H1 (cell line): ENCODE results near the gene CAST. TPM values are rescaled to one million over a fixed set of nuclear protein-coding genes. Genes with fewer than 3 reads are reported as not detected.

Source experiments
- CTCF ChIA-PET: fragments of 300-600 bp; sonication (Branson Sonifier 250); formaldehyde crosslinking; loops from one replicate; lab custom pipeline; 2021; ENCODE audit not compliant: partially characterized antibody; lab: Charles Lee
- POLR2A ChIA-PET: fragments of 300-600 bp; sonication (Branson Sonifier 250); formaldehyde crosslinking; loops from one replicate; lab custom pipeline; 2021; ENCODE audit warnings: inconsistent platforms; ENCODE audit not compliant: partially characterized antibody; lab: Charles Lee
- DNase-seq, 2 experiments: peaks; one replicate each; pipeline versions ENCODE4 v3.0.0 to v3.0.0-alpha.2; 2010 to 2022; ENCODE audit warnings: low spot score in 2 of 2, low read depth in 1 of 2, mixed read lengths in 1 of 2
- FAIRE-seq: peaks from 2 replicates; lab custom pipeline; 2011; peaks lifted over from hg19 to GRCh38; lab: Jason Lieb, UNC
- H2AFZ ChIP-seq: 2 replicates; pipeline ENCODE4 v1.8.1; 2012; ENCODE audit warnings: low read length, inconsistent platforms
- H2AK5ac ChIP-seq: 2 replicates; pipeline ENCODE4 v1.6.1; 2013; ENCODE audit warnings: low read depth, low read length
- H2BK120ac ChIP-seq: replicated peaks from 2 replicates; pipeline ENCODE3; 2013; ENCODE audit warnings: low read depth, low read length, inconsistent platforms
- H2BK12ac ChIP-seq: 2 replicates; pipeline ENCODE4 v1.6.1; 2013; ENCODE audit warnings: low read depth, low read length
- H2BK15ac ChIP-seq: 2 replicates; pipeline ENCODE4 v1.6.1; 2013; ENCODE audit warnings: low read length
- H2BK20ac ChIP-seq: 2 replicates; pipeline ENCODE4 v1.6.1; 2013; ENCODE audit warnings: low read length
- H2BK5ac ChIP-seq: 2 replicates; pipeline ENCODE4 v1.6.1; 2013; ENCODE audit warnings: low read depth, low read length
- H3K14ac ChIP-seq: 2 replicates; pipeline ENCODE4 v1.6.1; 2013; ENCODE audit warnings: inconsistent platforms; ENCODE audit not compliant: insufficient read length
- H3K18ac ChIP-seq: 2 replicates; pipeline ENCODE4 v1.6.1; 2013; ENCODE audit warnings: low read length; ENCODE audit errors: extremely low read depth
- H3K23ac ChIP-seq: 2 replicates; pipeline ENCODE4 v1.6.1; 2013; ENCODE audit warnings: inconsistent platforms; ENCODE audit not compliant: insufficient read length
- H3K23me2 ChIP-seq: 2 replicates; pipeline ENCODE4 v1.6.1; 2013; ENCODE audit warnings: low read depth, low read length
- H3K27ac ChIP-seq: 2 replicates; pipeline ENCODE4 v1.6.1; 2011; ENCODE audit warnings: low read depth, low read length, inconsistent platforms
- H3K27me3 ChIP-seq, 4 experiments: replicated peaks in 1 of 4; 1 replicate in 1 of 4; 2 replicates in 3 of 4; pipeline versions ENCODE4 v1.6.1 to v1.8.1; 2011 to 2013; ENCODE audit warnings: low read length in 3 of 4, mild to moderate bottlenecking in 3 of 4, inconsistent platforms in 2 of 4, mixed read lengths in 2 of 4, moderate library complexity in 1 of 4; ENCODE audit not compliant: control insufficient read depth in 3 of 4, insufficient read depth in 3 of 4; ENCODE audit errors: extremely low read depth in 1 of 4
- H3K36me3 ChIP-seq, 4 experiments: 2 replicates each; pipeline versions ENCODE4 v1.6.1 to v1.8.1; 2011 to 2013; ENCODE audit warnings: mild to moderate bottlenecking in 4 of 4, low read length in 3 of 4, moderate library complexity in 2 of 4, control low read depth in 1 of 4, inconsistent platforms in 1 of 4; ENCODE audit not compliant: insufficient read depth in 4 of 4, control insufficient read depth in 2 of 4
- H3K4ac ChIP-seq: replicated peaks from 2 replicates; pipeline ENCODE3; 2013; ENCODE audit warnings: low read length, low read depth, mixed read lengths, inconsistent platforms; ENCODE audit not compliant: insufficient read length
- H3K4me1 ChIP-seq, 4 experiments: replicated peaks in 1 of 4; 1 replicate in 1 of 4; 2 replicates in 3 of 4; pipeline versions ENCODE4 v1.6.1 to v1.8.1; 2011 to 2013; ENCODE audit warnings: low read length in 3 of 4, inconsistent platforms in 2 of 4, mixed read lengths in 1 of 4; ENCODE audit not compliant: insufficient read depth in 4 of 4, control insufficient read depth in 3 of 4
- H3K4me2 ChIP-seq, 2 experiments: 2 replicates each; pipeline versions ENCODE4 v1.6.1 to v1.8.1; 2011 to 2013; ENCODE audit warnings: low read depth in 2 of 2, low read length in 2 of 2, control low read depth in 1 of 2, inconsistent platforms in 1 of 2, mild to moderate bottlenecking in 1 of 2; ENCODE audit not compliant: insufficient read depth in 1 of 2
- H3K4me3 ChIP-seq, 4 experiments: fragments of 200-600, 300-600 bp in 1 of 4; sonication (generic), shearing (Covaris generic), sonication (Bioruptor Twin) in 1 of 4; 2 replicates each; pipeline versions ENCODE4 v1.5.1 to v1.8.1; 2011 to 2016; ENCODE audit warnings: low read length in 4 of 4, low read depth in 3 of 4, control low read depth in 2 of 4, inconsistent platforms in 2 of 4, mild to moderate bottlenecking in 2 of 4, mixed read lengths in 1 of 4, moderate library complexity in 1 of 4; ENCODE audit not compliant: insufficient read depth in 2 of 4; ENCODE audit errors: extremely low read depth in 1 of 4
- H3K56ac ChIP-seq: replicated peaks from 2 replicates; pipeline ENCODE3; 2013; ENCODE audit warnings: low read depth, mild to moderate bottlenecking, mixed read lengths, low read length, inconsistent platforms; ENCODE audit not compliant: insufficient read length
- H3K79me1 ChIP-seq: 2 replicates; pipeline ENCODE4 v1.6.1; 2013; ENCODE audit warnings: low read depth, low read length, control low read depth
- H3K79me2 ChIP-seq, 2 experiments: 2 replicates each; pipeline versions ENCODE4 v1.6.1 to v1.8.1; 2012 to 2013; ENCODE audit warnings: low read length in 2 of 2, mild to moderate bottlenecking in 2 of 2, inconsistent platforms in 1 of 2; ENCODE audit not compliant: insufficient read depth in 2 of 2, control insufficient read depth in 1 of 2
- H3K9ac ChIP-seq, 4 experiments: replicated peaks in 1 of 4; 1 replicate in 1 of 4; 2 replicates in 3 of 4; pipeline versions ENCODE4 v1.6.1 to v1.8.1; 2011 to 2013; ENCODE audit warnings: low read depth in 3 of 4, low read length in 3 of 4, control low read depth in 2 of 4, mild to moderate bottlenecking in 2 of 4, moderate library complexity in 2 of 4, inconsistent platforms in 1 of 4; ENCODE audit errors: extremely low read depth in 1 of 4
- H3K9me3 ChIP-seq, 2 experiments: 2 replicates each; pipeline versions ENCODE4 v1.6.1 to v1.8.1; 2012 to 2013; ENCODE audit warnings: mild to moderate bottlenecking in 2 of 2, moderate library complexity in 2 of 2, control low read depth in 1 of 2, inconsistent platforms in 1 of 2, low read depth in 1 of 2, low read length in 1 of 2, mixed read lengths in 1 of 2; ENCODE audit not compliant: insufficient read depth in 2 of 2
- H4K20me1 ChIP-seq, 2 experiments: replicated peaks in 1 of 2; 2 replicates each; pipeline versions ENCODE3 to v1.8.1; 2011 to 2013; ENCODE audit warnings: inconsistent platforms in 2 of 2, low read length in 2 of 2, mild to moderate bottlenecking in 1 of 2; ENCODE audit not compliant: insufficient read depth in 2 of 2, control insufficient read depth in 1 of 2
- H4K5ac ChIP-seq: 2 replicates; pipeline ENCODE4 v1.6.1; 2013; ENCODE audit warnings: low read length, low read depth, mixed read lengths, inconsistent platforms; ENCODE audit not compliant: insufficient read length
- H4K8ac ChIP-seq: 2 replicates; pipeline ENCODE4 v1.8.0; 2013; ENCODE audit warnings: mild to moderate bottlenecking, moderate library complexity, low read length, inconsistent platforms; ENCODE audit not compliant: insufficient read depth; ENCODE audit errors: extremely low read depth
- H4K91ac ChIP-seq: replicated peaks from 2 replicates; pipeline ENCODE3; 2013; ENCODE audit warnings: low read length, mixed read lengths, inconsistent platforms; ENCODE audit not compliant: insufficient read length
- ASH2L ChIP-seq: fragments of 200-600, 300-600 bp; sonication (generic); IDR thresholded peaks from one replicate; pipeline ENCODE4 v1.7.1; 2017; ENCODE audit warnings: low read length
- BACH1 ChIP-seq: IDR thresholded peaks from 2 replicates; pipeline ENCODE4 v1.6.1; 2012; ENCODE audit warnings: low read length, improper control_type of control experiment
- CBX8 ChIP-seq: fragments of 300-800, 300-1000 bp; sonication (generic); IDR thresholded peaks from 2 replicates; pipeline ENCODE4 v1.7.1; 2016; ENCODE audit warnings: low read depth, low read length, borderline replicate concordance
- CHD1 ChIP-seq: IDR thresholded peaks from 2 replicates; pipeline ENCODE4 v1.6.1; 2012; ENCODE audit warnings: low read depth, low read length, improper control_type of control experiment
- CTBP2 ChIP-seq: IDR thresholded peaks from 2 replicates; pipeline ENCODE4 v1.7.0; 2011; ENCODE audit warnings: borderline replicate concordance, mild to moderate bottlenecking, moderate library complexity, mixed read lengths, low read length; ENCODE audit not compliant: insufficient read depth, insufficient read length
- EZH2 ChIP-seq: fragments of 200-600 bp; sonication (generic); IDR thresholded peaks from 2 replicates; pipeline ENCODE4 v1.7.1; 2012; ENCODE audit warnings: low read depth, mild to moderate bottlenecking, moderate library complexity, low read length, inconsistent platforms; ENCODE audit not compliant: severe bottlenecking
- RAD21 ChIP-seq, 2 experiments: IDR thresholded peaks in 1 of 2; conservative IDR thresholded peaks in 1 of 2; 2 replicates each; pipeline ENCODE4 v1.6.1; 2011; ENCODE audit warnings: low read depth in 2 of 2, low read length in 2 of 2, improper control_type of control experiment in 1 of 2, inconsistent platforms in 1 of 2, mild to moderate bottlenecking in 1 of 2, moderate library complexity in 1 of 2
- RFX5 ChIP-seq: IDR thresholded peaks from 2 replicates; pipeline ENCODE4 v1.6.1; 2011; ENCODE audit warnings: low read depth, low read length, improper control_type of control experiment, borderline replicate concordance
- SIN3A ChIP-seq, 2 experiments: IDR thresholded peaks in 1 of 2; conservative IDR thresholded peaks in 1 of 2; 2 replicates each; pipeline ENCODE4 v1.6.1; 2011 to 2012; ENCODE audit warnings: low read length in 2 of 2, improper control_type of control experiment in 1 of 2, low read depth in 1 of 2, mild to moderate bottlenecking in 1 of 2
- TCF12 ChIP-seq: IDR thresholded peaks from 2 replicates; pipeline ENCODE4 v1.6.1; 2011; ENCODE audit warnings: low read depth, mild to moderate bottlenecking, low read length
- WGBS, 2 experiments: shearing (Covaris generic) in 1 of 2; methylation state at CpG; one replicate each; pipeline versions ENCODE4 v1.1.6 to v1.1.7; 2013 to 2015; ENCODE audit warnings: low lambda C conversion rate in 2 of 2, mixed read lengths in 2 of 2, inconsistent platforms in 1 of 2, low coverage in 1 of 2, missing lambda C conversion rate in 1 of 2; ENCODE audit not compliant: insufficient replicate concordance in 2 of 2, insufficient coverage in 1 of 2, insufficient read length in 1 of 2; ENCODE audit errors: extremely low coverage in 1 of 2, missing lambda C conversion rate in 1 of 2; 5-methylcytosine and 5-hydroxymethylcytosine counted together
- polyA plus RNA-seq, 7 experiments: library from polyadenylated mRNA; depleted of rRNA in 3 of 7; stranded (reverse) in 5 of 7; unstranded in 2 of 7; fragments of >200 nt in 5 of 7; fragments of 200-250 nt in 2 of 7; gene quantifications; 1 replicate in 5 of 7; 2 replicates in 1 of 7; 4 replicates in 1 of 7; pipeline versions ENCODE4 v1.2.1 to v1.2.3, GENCODE V29; 2011 to 2013; ENCODE audit warnings: missing spikeins in 2 of 7, mixed read lengths in 2 of 7
- total RNA-seq: library from RNA; stranded (reverse); fragmentation: NEBNext Ultra II Directional; extraction: Animal tissue kit (Norgen Biotek cat#: 25700); gene quantifications from 2 replicates; pipeline ENCODE4 v1.2.1, GENCODE V29; 2021
- TF ChIP-seq, protein P1 (sequence below), 3 experiments: IDR thresholded peaks; 1 replicate in 2 of 3; 2 replicates in 1 of 3; pipeline versions ENCODE4 v1.5.1 to v1.6.1; 2011; ENCODE audit warnings: low read length in 3 of 3, mild to moderate bottlenecking in 3 of 3, inconsistent platforms in 2 of 3, low read depth in 1 of 3, moderate library complexity in 1 of 3; ENCODE audit not compliant: insufficient read depth in 1 of 3; ENCODE audit errors: control extremely low read depth in 1 of 3

CAST gene
- total and polyA plus RNA-seq, 2 of the 8 experiments (the other 6 are each of a cell fraction or from before 2014, with no cell fraction given) = 9.0 to 48.2 TPM

DNA sequence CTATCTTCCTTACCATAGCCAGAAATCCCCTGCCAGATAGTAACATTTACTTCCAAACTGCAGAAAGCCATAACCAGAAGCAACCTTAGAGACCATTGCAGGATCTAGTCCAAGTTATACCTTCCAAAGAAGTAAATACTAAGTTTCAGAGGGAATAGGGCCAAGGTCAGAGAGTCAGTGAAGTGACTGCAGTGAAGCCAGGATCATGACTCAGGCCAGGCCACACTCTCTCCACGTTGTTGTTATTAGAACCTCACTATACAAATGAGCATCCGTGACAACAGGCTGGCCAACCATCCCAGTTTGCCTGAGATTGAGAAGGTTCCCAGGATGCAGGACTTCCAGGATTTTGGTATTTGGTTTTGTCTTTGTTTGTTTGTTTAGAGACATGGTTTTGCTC lies 134.3 kb downstream of the CAST start:
- H3K4me1 ChIP-seq = peaks cover 0 to 8% (median 1%) of the 10 kb centered on the region in 4 experiments; a peak in 3 of 7 replicates
- no peaks in the 10 kb centered on the region for H3K9me3 ChIP-seq
- H3K23ac ChIP-seq = no peak overlapping the region
- no peak overlapping the region for H2BK12ac ChIP-seq
- no peaks in the 10 kb centered on the region for H4K20me1 ChIP-seq
- H2AK5ac ChIP-seq = no peak overlapping the region
- H4K91ac ChIP-seq = no peak overlapping the region
- H3K4ac ChIP-seq = no peak overlapping the region
- H3K9ac ChIP-seq = no peak overlapping the region
- no peak for FAIRE-seq
- no peak overlapping the region for H2BK20ac ChIP-seq
- no peak overlapping the region for H4K8ac ChIP-seq
- H2BK5ac ChIP-seq = no peak overlapping the region
- no peaks in the 10 kb centered on the region for H3K79me2 ChIP-seq
- no peak overlapping the region for H2BK15ac ChIP-seq
- H3K23me2 ChIP-seq = no peaks in the 10 kb centered on the region
- no peak overlapping the region for H2AFZ ChIP-seq
- no peak overlapping the region for H3K4me3 ChIP-seq
- H4K5ac ChIP-seq = no peak overlapping the region
- no peaks in the 10 kb centered on the region for H3K79me1 ChIP-seq
- no peak for DNase-seq
- H3K36me3 ChIP-seq = peaks cover 0 to 10% (median 0%) of the 10 kb centered on the region in 4 experiments; a peak in 3 of 8 replicates
- 73% methylated on average over 2 of the region's 2 CpGs; no CpG with 5 or more reads in 1 of the 2 experiments for WGBS, 2 experiments
- no peak overlapping the region for H3K27ac ChIP-seq
- POLR2A ChIA-PET = no interaction called here
- CTCF ChIA-PET = interaction anchor here (1.4 kb wide), 1 partner anchor 27 kb away, joined by 5 read pairs; no protein-coding TSS in a partner anchor
- H3K4me2 ChIP-seq = no peak overlapping the region
- H3K27me3 ChIP-seq = no peaks in the 10 kb centered on the region
- H3K56ac ChIP-seq = no peak overlapping the region
- no peak overlapping the region for H3K14ac ChIP-seq
- no peak overlapping the region for H3K18ac ChIP-seq
- no peak overlapping the region for H2BK120ac ChIP-seq
- TF ChIP-seq ASH2L = no peak
- TF ChIP-seq, protein P1, sequence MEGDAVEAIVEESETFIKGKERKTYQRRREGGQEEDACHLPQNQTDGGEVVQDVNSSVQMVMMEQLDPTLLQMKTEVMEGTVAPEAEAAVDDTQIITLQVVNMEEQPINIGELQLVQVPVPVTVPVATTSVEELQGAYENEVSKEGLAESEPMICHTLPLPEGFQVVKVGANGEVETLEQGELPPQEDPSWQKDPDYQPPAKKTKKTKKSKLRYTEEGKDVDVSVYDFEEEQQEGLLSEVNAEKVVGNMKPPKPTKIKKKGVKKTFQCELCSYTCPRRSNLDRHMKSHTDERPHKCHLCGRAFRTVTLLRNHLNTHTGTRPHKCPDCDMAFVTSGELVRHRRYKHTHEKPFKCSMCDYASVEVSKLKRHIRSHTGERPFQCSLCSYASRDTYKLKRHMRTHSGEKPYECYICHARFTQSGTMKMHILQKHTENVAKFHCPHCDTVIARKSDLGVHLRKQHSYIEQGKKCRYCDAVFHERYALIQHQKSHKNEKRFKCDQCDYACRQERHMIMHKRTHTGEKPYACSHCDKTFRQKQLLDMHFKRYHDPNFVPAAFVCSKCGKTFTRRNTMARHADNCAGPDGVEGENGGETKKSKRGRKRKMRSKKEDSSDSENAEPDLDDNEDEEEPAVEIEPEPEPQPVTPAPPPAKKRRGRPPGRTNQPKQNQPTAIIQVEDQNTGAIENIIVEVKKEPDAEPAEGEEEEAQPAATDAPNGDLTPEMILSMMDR (IDR thresholded peaks at IDR 0.05; ENCODE audit: control extremely low read depth in 1 of 3, insufficient read depth in 1 of 3, low read depth in 1 of 3, low read length in 3 of 3) = no peak
- TF ChIP-seq RAD21 (IDR thresholded peaks at IDR 0.05 in 1 of 2, conservative IDR thresholded peaks at IDR 0.05 in 1 of 2; ENCODE audit: low read depth in 2 of 2, low read length in 2 of 2) = no peak
- TF ChIP-seq BACH1 = no peak
- TF ChIP-seq EZH2 = no peak
- TF ChIP-seq SIN3A (conservative IDR thresholded peaks at IDR 0.05 in 1 of 2, IDR thresholded peaks at IDR 0.05 in 1 of 2; ENCODE audit: low read depth in 1 of 2, low read length in 2 of 2) = no peak
- no peak for TF ChIP-seq TCF12
- no peak for TF ChIP-seq CHD1
- no peak for TF ChIP-seq CBX8
- TF ChIP-seq CTBP2 = no peak
- TF ChIP-seq RFX5 = no peak
